Stimulated activated CD8-positive, alpha-beta memory T cell treated with anti-CD3 and anti-CD28 coated beads, Interleukin-15, amount 100 ng/mL, for 24 hours (primary cell): ENCODE measurements around the gene SHROOM2.
"Not testable (repeated sequence)": the region's sequence is repeated elsewhere in the genome, so short reads cannot be mapped to it uniquely, and the experiment has no call there.

Experiments used
- DNase-seq: peaks from one replicate; pipeline ENCODE4 v3.0.0-alpha.2; 2020; ENCODE audit warnings: low read depth

Gene SHROOM2

GRCh38 chrX:9785254-9785943 is 830 bp upstream of the SHROOM2 start:
- DNase-seq, result no peak

GRCh38 chrX:9786798-9787635 is 788 bp downstream of the SHROOM2 start:
- no peak for DNase-seq

- DNase-seq, result no peak
Observed at GRCh38 chrX:9788911-9789310, 2.7 kb downstream of the SHROOM2 start.

DNA sequence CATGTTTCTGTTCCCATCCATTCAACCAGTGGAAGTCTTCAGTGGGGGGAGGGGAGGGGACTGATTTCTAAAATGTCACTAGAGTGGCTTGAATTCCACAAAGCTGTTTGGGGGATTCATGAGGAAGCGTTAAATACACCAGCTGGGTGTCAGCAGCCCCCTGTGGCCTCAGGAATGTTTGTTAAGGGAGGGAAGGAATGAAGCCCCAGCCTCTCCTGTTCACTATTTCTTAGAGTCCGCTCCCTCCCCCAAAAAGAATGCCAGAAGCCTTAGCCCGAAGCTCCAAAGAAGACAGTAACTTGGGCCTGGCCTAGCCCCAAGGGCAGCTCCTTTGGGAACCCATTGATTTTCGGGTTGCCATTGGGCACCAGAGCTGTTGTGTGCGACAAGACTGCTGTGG is 3.3 kb downstream of the SHROOM2 start:
- no peak for DNase-seq

DNA sequence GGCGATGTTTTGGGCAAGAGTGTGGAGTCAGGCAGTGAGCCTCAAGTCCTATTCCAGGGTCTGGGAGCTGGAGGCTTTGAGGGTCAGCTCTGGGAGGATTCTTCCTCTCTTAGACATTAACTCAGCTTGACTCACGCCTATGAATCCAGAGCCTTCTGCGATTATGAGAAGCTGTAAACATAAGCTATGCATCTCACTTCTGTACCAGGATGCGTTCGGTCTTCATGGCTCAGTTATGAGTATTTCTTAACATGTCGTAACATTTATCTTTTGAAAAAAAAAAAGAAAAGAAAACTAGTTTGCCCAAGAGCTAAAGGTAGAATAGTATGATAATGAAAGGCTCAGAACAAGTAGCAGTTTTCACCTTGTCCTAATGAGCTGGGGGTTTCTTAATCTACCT is 4.6 kb downstream of the SHROOM2 start:
- DNase-seq, result no peak

GRCh38 chrX:9794495-9794894 is 8.3 kb downstream of the SHROOM2 start:
- DNase-seq, result no peak

GRCh38 chrX:9797384-9798360 is 11.4 kb downstream of the SHROOM2 start:
- DNase-seq, result no peak

GRCh38 chrX:9802737-9803136 is 16.5 kb downstream of the SHROOM2 start:
- DNase-seq, result no peak

GRCh38 chrX:9804444-9804843 is 18.2 kb downstream of the SHROOM2 start:
- DNase-seq, result no peak

DNA sequence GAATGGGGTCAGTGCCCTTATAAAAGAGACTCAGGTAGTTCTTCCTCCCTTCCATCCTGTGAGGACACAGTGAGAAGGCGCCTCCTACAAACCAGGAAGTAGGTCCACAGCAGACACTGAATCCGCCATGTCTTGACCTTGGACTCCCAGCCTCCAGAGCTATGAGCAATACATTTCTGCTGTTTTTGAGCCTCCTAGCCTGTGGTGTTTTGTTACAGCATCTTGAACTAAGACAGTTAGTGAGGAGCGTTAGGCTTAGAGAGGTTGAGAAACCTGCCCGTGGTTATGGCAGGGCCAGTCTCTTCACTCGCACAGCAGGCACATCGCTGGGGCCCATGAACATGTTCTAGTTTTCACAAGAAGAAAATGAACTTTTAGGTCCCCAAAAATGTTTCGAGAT is 19.7 kb downstream of the SHROOM2 start:
- DNase-seq, result no peak

- no peak for DNase-seq
Observed at GRCh38 chrX:9807355-9808182, 21.3 kb downstream of the SHROOM2 start.

- not testable (repeated sequence) for DNase-seq
Observed at GRCh38 chrX:9809876-9810275, 23.6 kb downstream of the SHROOM2 start.

DNA sequence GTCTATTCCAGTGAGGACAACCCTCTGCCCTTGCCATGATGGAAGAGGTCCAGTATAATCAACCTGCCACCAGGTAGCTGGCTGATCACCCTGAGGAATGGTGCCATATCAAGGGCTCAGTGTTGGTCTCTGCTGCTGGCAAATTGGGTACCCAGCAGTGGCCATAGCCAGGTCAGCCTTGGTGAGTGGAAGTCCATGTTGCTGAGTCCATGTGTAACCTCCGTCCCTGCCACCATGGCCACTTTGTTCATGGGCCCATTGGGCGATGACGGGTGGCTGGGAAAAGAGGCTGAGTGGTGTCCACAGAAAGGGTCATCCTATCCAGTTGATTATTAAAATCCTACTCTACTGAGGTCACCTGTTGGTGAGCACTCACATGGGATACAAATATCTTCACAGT is 24.9 kb downstream of the SHROOM2 start:
- not testable (repeated sequence) for DNase-seq

GRCh38 chrX:9816084-9816700 is 30.0 kb downstream of the SHROOM2 start:
- no peak for DNase-seq

DNA sequence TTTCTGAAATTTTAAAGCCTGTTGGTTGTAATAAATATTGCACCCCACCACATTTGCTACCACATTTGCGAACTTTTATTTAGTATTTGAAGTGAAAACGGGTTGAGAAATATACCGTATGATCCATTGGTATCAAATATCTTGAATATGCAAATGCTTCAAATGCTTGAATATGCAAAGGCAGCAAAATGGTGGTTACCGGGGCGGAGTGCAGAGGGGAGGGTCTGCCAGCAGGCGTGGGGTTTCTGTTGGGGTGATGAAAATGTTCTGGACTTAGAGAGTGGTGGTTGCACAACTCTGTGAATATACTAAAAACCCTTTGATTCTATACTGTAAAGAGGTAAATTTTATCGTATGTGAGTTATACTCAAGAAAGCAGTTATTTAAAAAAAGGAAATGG is 35.3 kb downstream of the SHROOM2 start:
- no peak for DNase-seq

GRCh38 chrX:9824554-9824953 is 38.3 kb downstream of the SHROOM2 start:
- DNase-seq, result no peak

DNA sequence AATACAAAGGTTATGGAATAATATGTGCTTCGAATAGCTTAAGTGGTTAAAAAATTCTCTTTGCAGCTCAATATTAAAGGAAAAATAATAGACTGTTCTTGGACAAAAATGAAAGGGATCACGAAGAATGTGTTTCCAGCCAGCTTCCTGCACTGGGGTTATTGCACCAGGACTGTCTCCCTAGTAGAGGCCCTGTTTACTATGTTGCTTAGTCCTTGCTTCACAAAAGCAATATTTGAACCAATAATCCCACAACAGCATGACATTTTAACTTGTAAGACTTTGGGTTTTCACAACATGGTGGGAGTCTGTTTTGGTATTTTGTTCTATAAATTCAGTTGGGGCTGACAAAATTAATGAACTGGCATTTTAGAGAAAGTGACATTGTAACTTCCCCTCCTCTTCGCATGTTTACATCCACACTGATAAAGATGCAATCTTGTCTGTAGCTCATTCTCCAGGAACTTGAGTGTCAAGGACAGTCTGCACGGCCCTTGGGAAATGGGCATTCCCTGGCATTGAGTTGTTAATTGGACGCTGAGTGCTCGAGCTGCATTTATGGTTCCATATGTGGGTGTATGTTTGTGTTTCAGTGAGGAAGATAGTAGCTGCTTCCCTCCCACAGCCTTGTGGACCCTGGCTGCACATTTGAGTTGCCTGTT is 39.0 kb downstream of the SHROOM2 start:
- DNase-seq, result no peak

- no peak for DNase-seq
Observed at GRCh38 chrX:9825966-9826365, 39.7 kb downstream of the SHROOM2 start.

DNA sequence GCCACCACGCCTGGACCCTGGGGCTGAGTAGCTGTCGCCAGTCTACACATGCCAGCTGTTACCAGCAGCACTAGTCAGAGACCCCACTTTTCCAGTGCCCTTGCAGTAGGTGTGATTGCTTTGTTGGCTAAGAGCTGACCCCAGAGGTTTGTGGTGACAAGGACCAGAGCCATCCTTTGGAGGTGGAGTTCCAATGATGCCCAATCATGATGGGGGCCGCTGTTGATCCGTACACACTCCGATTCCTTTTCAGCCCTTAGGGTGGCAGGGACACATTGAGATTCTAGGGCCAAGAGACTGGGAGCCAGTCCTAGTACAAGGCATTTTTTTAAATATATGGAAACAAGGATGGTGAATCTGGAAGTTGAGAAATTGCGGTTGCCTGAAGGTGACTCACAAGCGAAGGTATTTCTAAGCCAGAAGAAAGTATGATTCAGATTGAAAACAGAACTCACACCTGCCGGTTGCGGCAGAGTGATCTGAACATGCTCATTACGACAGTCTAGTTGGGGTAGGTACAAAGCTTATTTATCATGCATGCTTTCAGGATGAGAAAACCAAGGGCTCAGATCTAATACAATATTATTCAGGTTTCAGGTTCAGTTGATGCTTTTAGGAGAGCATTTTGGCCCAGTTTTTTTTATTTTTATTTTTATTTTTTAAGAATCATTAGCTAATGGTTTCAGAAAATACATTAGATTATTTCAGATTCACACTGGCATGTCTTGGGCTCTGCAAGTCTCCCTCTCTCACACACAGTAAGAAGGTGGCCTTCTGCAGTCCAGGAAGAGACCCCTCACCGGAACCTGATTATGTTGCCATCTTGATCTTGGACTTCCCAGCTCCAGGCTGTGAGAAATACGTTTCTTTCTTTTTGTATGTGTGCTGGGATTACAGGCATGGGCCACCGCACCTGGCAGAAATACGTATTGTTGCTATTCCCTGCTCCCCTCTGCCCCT is 43.4 kb downstream of the SHROOM2 start:
- no peak for DNase-seq
